ENCODE results near the gene C1orf159. TPM values are rescaled to one million over a fixed set of nuclear protein-coding genes. Genes with fewer than 3 reads are reported as not detected.

The C1orf159 gene
- total and polyA plus RNA-seq, 10 of the 15 experiments (the other 5 are each of a cell fraction or from before 2014, with no cell fraction given): 0.11 to 23.4 (median 8.0) TPM

DNA sequence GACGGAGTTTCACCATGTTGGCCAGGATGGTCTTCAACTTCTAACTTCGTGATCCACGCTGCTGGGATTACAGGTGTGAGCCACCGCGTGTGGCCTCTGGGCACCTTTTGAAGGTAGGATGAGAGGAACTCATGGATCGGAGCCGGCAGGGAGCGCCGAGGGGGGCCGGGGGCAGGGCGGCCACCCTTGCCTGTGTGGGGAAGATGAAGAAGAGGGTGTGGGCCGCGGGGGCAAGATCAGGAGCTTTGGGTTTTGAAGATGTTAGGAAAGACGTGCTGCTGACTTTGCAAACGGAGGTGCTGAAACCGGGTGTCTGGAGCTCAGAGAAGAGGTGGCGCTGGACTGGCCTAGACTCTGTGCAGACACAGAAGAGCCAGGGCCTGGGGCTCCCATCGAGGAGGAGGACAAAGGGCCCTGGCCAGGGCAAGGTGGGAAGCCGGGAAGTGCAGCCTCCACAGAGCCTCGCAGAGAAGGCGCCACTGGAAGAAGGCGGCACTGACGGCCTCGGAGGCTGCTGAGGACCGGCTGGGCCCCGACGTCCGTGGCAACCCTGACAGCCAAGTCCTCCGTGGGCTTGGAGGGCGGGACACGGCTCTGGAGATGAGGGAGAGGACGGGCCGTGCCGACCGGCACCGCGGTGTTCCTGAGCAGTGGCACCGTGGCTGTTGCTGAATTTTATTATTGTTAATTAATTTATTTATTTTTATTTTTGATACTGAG, 55.4 kb downstream of the C1orf159 start (continued):
- TF ChIP-seq IRF5 (IDR thresholded peaks at IDR 0.05; ENCODE audit: borderline replicate concordance) (no peak), ZNF687 (IDR thresholded peaks at IDR 0.05) (no peak), YY1 (IDR thresholded peaks at IDR 0.05; ENCODE audit: low read depth, low read length) (no peak), ZSCAN29 (IDR thresholded peaks at IDR 0.05) (no peak), MEF2A (IDR thresholded peaks at IDR 0.05; ENCODE audit: insufficient read depth, low read depth, low read length) (no peak), CHD2 (IDR thresholded peaks at IDR 0.05; ENCODE audit: borderline replicate concordance, low read depth, low read length) (no peak), RB1 (IDR thresholded peaks at IDR 0.05; ENCODE audit: borderline replicate concordance) (no peak)

Data from GM12878 (cell line).